Cardiac fibroblast (primary cell): Measurements from ENCODE around the gene BRSK1.

ENCODE experiments used
- DNase-seq, 2 donors: peaks; one replicate each; pipeline versions ENCODE4 v3.0.0 to v3.0.0-alpha.2; 2010; ENCODE audit warnings: low read depth in 2 of 2
- H3K4me3 ChIP-seq, 2 donors: replicated peaks in 1 of 2; 1 replicate in 1 of 2; 2 replicates in 1 of 2; pipeline ENCODE4 v1.5.1; 2011; ENCODE audit warnings: low read depth in 2 of 2, low read length in 2 of 2, mild to moderate bottlenecking in 2 of 2, moderate library complexity in 1 of 2
- TF ChIP-seq, protein P1 (sequence below): IDR thresholded peaks from one replicate; pipeline ENCODE4 v1.5.1; 2011; ENCODE audit warnings: low read depth, mild to moderate bottlenecking, low read length, inconsistent platforms

BRSK1 gene

DNA sequence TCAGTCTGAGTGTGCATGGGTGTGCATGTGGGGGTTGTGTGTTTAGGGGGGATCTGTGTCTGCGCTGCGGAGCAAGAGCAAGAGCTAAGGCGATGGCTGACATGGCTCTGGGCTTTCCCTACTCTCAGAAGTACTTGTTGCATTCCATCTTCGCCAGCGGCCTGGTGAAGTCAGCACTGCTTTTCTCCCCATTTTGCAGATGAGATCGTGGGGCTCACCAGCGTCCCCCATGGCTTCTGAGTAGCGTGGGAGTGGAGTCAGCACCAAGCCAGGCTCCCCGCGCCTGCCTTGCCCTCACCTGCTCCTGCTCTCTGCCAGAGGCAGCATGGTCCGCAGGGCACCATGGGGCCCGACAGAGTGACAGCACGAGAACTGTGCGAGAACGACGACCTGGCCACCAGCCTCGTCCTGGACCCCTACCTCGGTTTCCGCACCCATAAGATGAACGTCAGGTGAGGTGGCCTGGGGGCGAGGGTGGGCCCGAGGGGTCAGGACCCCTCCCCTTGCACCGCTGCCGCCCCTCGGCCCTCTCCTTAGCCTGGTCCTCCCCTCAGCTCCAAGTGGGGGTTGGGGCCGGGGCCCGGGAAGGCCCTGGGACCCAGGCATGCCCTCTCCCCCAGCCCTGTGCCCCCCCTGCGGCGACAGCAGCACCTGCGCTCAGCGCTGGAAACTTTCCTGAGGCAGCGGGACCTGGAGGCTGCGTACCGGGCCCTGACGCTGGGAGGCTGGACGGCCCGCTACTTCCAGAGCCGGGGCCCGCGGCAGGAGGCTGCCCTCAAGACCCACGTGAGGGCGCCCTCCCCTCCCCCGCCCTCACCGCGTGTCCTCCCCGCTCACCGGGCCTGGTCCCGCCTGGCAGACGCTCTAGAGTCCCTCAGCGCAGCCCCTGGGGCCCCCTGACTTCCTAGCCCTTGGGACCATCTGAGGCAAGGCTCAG is 58.1 kb downstream of the BRSK1 start:
- DNase-seq: no peak
- TF ChIP-seq, protein P1, sequence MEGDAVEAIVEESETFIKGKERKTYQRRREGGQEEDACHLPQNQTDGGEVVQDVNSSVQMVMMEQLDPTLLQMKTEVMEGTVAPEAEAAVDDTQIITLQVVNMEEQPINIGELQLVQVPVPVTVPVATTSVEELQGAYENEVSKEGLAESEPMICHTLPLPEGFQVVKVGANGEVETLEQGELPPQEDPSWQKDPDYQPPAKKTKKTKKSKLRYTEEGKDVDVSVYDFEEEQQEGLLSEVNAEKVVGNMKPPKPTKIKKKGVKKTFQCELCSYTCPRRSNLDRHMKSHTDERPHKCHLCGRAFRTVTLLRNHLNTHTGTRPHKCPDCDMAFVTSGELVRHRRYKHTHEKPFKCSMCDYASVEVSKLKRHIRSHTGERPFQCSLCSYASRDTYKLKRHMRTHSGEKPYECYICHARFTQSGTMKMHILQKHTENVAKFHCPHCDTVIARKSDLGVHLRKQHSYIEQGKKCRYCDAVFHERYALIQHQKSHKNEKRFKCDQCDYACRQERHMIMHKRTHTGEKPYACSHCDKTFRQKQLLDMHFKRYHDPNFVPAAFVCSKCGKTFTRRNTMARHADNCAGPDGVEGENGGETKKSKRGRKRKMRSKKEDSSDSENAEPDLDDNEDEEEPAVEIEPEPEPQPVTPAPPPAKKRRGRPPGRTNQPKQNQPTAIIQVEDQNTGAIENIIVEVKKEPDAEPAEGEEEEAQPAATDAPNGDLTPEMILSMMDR: no peak
- no peak overlapping the region for H3K4me3 ChIP-seq

DNA sequence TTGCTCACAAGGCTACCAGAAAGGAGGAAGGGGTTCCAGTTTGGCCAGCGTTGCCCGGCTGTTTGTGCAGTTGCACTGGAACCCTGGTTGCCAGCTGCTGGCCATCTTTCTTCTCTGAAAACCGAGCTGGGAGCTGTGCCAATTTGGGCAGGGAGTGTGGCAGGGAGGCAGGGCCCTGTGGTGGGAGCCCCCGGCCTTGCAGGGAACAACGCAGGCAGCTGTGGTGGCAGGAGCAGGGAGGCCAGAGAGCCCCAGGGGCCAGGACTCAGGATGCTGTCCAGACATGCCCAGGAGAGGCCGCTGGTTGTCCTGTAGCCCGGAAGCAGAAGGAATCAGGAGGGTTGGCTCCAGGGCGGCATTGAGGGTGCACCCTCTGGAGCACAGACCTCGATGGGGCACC is 60.6 kb downstream of the BRSK1 start:
- H3K4me3 ChIP-seq: no peak overlapping the region
- TF ChIP-seq, protein P1: no peak
- DNase-seq: no peak

DNA sequence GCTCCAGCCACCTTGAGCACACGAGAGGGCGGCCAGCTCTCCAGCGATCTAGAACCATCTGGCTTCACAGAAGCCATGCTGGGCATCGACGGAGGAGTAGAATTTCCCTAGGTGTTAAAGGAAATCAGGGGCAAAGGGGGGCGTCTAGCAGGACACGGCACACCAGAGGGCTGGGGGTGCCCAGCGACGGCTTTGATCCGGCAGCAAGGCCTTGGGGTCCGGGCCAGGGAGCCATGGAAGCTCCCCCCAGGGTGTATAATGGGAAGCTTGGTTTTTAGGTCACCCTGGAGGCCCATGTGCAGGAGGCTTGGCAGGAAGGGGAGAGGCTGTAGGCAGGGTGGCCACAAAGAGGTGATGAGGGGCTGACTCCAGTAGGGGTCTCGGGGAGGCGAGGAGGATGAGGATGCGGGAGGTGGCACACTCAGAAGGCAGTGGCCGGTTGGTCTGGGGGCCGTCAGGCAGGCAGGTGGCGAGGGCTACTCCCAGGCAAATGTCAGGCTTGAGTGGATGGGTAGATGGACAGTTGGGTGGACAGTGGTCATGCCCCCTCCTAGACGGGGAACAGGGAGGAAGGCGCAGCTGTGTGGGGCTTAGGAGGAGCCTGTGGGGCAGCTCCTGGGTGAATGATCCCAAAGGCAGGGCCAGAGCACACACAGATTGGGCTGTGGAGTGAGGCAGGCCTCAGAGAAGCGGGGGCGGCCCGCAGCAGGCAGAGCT is 61.5 kb downstream of the BRSK1 start:
- no peak overlapping the region for H3K4me3 ChIP-seq
- TF ChIP-seq, protein P1: no peak
- DNase-seq: no peak

DNA sequence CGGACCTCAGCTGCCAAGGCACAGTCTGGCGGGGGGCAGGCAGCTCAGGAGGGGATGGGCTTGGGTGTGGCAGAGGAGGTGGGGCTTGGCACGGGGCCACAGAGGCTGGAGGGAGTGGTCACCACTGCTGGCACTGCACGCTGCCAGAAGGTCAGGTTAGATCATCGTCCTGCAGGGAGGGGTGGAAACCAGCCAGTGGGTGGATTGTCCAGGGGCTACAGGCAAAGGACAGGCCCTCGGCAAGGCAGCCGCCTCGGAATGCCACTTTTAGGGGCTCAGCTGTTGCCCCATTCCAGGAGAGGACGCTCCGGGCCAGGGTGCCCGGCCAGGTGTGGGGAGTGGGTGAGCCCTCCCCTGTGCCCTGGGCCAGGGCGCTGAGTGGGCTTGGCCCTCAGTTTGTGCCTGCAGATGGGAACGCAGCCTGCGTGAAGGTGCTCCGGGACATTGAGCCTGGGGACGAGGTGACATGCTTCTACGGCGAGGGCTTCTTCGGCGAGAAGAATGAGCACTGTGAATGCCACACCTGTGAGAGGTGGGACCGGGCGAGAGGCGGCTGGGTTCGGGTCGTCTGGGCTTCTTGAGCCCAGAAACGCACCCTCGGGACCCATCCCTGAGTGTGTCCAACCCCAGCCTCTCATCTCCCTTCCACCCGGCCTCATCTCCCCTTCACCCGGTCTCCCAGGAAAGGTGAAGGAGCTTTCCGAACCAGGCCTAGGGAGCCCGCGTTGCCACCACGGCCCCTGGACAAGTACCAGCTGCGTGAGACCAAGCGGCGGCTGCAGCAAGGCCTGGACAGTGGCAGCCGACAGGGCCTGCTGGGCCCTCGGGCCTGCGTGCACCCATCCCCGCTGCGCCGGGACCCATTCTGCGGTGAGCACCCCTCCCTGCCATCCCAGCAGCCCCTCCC is 62.3 kb downstream of the BRSK1 start:
- peak in 1 of 2 donors; percentile 51 for DNase-seq
- TF ChIP-seq, protein P1: no peak
- no peak overlapping the region for H3K4me3 ChIP-seq

DNA sequence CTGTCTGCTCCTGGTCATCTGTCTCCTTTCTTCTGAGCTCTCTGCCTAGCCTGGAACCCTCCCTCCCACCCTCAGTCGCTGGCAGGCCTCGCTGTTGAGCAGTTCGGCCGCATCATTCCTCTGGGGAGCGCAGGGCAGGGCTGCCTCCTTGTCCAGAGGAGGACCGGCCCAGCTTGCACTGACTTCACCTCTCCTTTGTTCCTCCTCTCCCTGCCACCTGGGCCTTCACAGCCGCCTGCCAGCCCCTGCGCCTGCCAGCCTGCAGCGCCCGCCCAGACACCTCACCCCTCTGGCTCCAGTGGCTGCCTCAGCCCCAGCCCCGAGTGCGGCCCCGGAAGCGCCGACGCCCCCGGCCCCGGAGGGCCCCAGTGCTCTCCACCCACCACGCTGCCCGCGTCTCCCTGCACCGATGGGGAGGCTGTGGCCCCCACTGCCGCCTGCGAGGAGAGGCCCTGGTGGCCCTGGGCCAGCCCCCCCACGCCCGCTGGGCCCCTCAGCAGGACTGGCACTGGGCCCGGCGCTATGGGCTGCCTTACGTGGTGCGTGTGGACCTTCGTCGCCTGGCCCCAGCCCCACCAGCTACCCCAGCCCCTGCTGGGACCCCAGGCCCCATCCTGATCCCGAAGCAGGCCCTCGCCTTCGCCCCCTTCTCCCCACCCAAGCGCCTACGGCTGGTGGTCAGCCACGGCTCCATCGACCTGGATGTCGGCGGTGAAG is 63.1 kb downstream of the BRSK1 start:
- no peak overlapping the region for H3K4me3 ChIP-seq
- DNase-seq: no peak
- TF ChIP-seq, protein P1: no peak

DNA sequence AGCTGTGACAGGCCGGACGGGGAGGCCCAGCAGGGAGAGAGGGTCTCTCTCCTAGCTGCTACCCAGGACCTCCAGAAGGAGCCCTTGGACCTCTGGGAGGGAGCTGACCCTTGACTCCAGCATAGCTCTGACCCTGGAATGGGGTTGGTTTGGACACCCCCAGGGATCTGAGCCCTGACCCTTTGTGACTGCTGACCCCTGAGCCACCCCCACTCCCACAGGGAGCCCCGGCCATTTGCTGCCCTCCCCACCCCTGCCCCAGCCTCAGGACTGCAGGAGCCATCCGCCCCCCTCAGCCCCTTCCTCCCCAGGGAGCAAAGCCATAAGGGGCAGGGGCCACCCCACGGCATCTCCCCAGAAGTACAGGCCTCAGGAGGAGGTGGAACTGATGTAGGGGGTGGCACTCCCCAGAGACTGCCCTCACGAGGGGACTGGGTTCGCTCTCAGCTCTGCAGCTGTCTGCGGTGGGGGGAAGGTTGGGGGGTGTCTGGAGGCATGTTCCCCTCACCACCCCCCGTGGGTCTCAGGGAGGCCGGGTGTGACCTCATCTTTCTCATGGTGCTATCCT is 63.7 kb downstream of the BRSK1 start:
- DNase-seq: no peak
- TF ChIP-seq, protein P1: no peak
- no peak overlapping the region for H3K4me3 ChIP-seq
